HEK293 (cell line): ENCODE measurements around the gene ATP1B2.

Source experiments
- CTCF ChIA-PET: fragments of 350-600 bp; formaldehyde crosslinking; extraction: SDS; loops from one replicate; lab custom pipeline; 2021; ENCODE audit warnings: antibody characterized with exemption; lab: Yijun Ruan, JAX
- POLR2A ChIA-PET: fragments of 300-600 bp; formaldehyde crosslinking; extraction: SDS; loops from one replicate; lab custom pipeline; 2020; ENCODE audit warnings: antibody characterized with exemption, inconsistent platforms; lab: Yijun Ruan, JAX
- H3K27ac ChIP-seq: fragments of 200-500 bp; sonication (Bioruptor generic); 2 replicates; pipeline ENCODE4 v1.5.1; 2014; ENCODE audit warnings: low read depth, low read length, control low read depth, inconsistent platforms; ENCODE audit errors: extremely low read depth
- H3K36me3 ChIP-seq, 2 experiments: fragments of 200-500 bp in 1 of 2; sonication (Bioruptor generic) in 1 of 2; 1 replicate in 1 of 2; 2 replicates in 1 of 2; pipeline ENCODE4 v1.5.1; 2014 to 2017; ENCODE audit warnings: inconsistent platforms in 2 of 2, low read length in 2 of 2; ENCODE audit not compliant: control insufficient read depth in 2 of 2, insufficient read depth in 1 of 2
- H3K4me1 ChIP-seq: fragments of 200-500 bp; sonication (Bioruptor generic); 2 replicates; pipeline ENCODE4 v1.5.1; 2014; ENCODE audit warnings: mild to moderate bottlenecking, low read length, inconsistent platforms; ENCODE audit not compliant: control insufficient read depth, insufficient read depth
- H3K4me3 ChIP-seq: 2 replicates; pipeline ENCODE4 v1.5.1; 2011; ENCODE audit warnings: low read depth, mild to moderate bottlenecking, control low read depth, low read length, moderate library complexity
- H3K9me3 ChIP-seq: fragments of 200-500 bp; sonication (Bioruptor generic); 2 replicates; pipeline ENCODE4 v1.5.1; 2014; ENCODE audit warnings: low read depth, low read length, inconsistent platforms; ENCODE audit not compliant: control insufficient read depth, insufficient read depth
- BCL11A ChIP-seq: fragments of 450-650 bp; formaldehyde crosslinking; IDR thresholded peaks from 2 replicates; pipeline ENCODE4 v1.5.1; 2016; ENCODE audit warnings: low read depth, missing biosample characterization, missing genetic modification characterization
- KLF10 ChIP-seq: fragments of 450-650 bp; IDR thresholded peaks from 2 replicates; pipeline ENCODE4 v1.5.1; 2018; ENCODE audit warnings: missing biosample characterization, mild to moderate bottlenecking, missing genetic modification characterization
- KLF16 ChIP-seq: fragments of 450-650 bp; formaldehyde crosslinking; IDR thresholded peaks from 2 replicates; pipeline ENCODE4 v1.5.1; 2017; ENCODE audit warnings: missing biosample characterization, missing genetic modification characterization
- SP2 ChIP-seq: fragments of 450-650 bp; formaldehyde crosslinking; IDR thresholded peaks from 2 replicates; pipeline ENCODE4 v1.5.1; 2016; ENCODE audit warnings: missing biosample characterization, missing genetic modification characterization
- ZBTB20 ChIP-seq: fragments of 450-650 bp; formaldehyde crosslinking; IDR thresholded peaks from 2 replicates; pipeline ENCODE4 v1.5.1; 2016; ENCODE audit warnings: missing biosample characterization, missing genetic modification characterization
- ZBTB21 ChIP-seq: fragments of 450-650 bp; formaldehyde crosslinking; IDR thresholded peaks from 2 replicates; pipeline ENCODE4 v1.5.1; 2017; ENCODE audit warnings: missing biosample characterization, missing genetic modification characterization
- ZBTB48 ChIP-seq: fragments of 450-650 bp; formaldehyde crosslinking; IDR thresholded peaks from 2 replicates; pipeline ENCODE4 v1.5.1; 2016; ENCODE audit warnings: missing biosample characterization, missing genetic modification characterization
- ZNF175 ChIP-seq: fragments of 450-650 bp; formaldehyde crosslinking; IDR thresholded peaks from 2 replicates; pipeline ENCODE4 v1.5.1; 2016; ENCODE audit warnings: missing biosample characterization, missing genetic modification characterization
- ZNF335 ChIP-seq: fragments of 450-650 bp; formaldehyde crosslinking; conservative IDR thresholded peaks from 2 replicates; pipeline ENCODE4 v1.5.1; 2016; ENCODE audit warnings: missing biosample characterization, missing genetic modification characterization
- ZNF837 ChIP-seq: fragments of 450-650 bp; formaldehyde crosslinking; IDR thresholded peaks from 2 replicates; pipeline ENCODE4 v1.5.1; 2016; ENCODE audit warnings: missing biosample characterization, missing genetic modification characterization
- ZSCAN16 ChIP-seq: fragments of 450-650 bp; formaldehyde crosslinking; IDR thresholded peaks from 2 replicates; pipeline ENCODE4 v1.5.1; 2016; ENCODE audit warnings: missing biosample characterization, missing genetic modification characterization
- TF ChIP-seq, protein P1 (sequence below): fragments of 450-650 bp; formaldehyde crosslinking; IDR thresholded peaks from 2 replicates; pipeline ENCODE4 v1.5.1; 2016; ENCODE audit warnings: missing biosample characterization, missing genetic modification characterization, borderline replicate concordance
- TF ChIP-seq, protein P2 (sequence below): fragments of 450-650 bp; formaldehyde crosslinking; IDR thresholded peaks from 2 replicates; pipeline ENCODE4 v1.5.1; 2016; ENCODE audit warnings: missing biosample characterization, missing genetic modification characterization

ATP1B2 gene

DNA sequence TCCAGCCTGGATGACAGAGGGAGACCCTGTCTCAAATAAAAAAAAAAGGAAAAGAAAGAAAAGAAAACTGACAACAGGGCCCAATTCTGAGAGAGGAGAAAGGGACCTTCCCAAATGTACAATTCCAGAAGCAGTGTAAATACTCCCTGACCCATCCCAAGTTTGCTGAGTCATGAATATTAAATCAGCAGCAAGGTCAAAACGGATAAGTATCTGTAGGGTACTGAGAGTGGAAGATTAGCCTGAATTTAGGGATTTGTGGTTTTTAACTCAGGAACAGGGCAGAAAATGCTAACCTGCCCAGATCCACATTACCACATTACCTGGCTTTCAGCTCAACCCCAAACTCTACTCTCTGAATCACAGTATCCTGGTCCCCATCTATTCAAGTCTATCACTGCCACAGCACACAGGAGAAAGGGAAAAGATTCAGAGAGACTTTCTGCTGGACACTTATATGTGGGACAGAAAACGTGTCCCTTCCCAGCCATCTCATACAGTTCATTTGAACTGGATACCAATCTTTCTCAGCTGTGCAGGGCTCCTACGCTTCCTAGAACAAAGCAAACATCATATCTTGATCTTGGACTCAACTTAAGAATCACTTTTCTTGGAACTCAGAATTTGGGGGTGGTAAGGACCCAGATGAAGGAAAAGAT is 39.0 kb upstream of the ATP1B2 start:
- Histone ChIP-seq H3K36me3 (peaks cover 31 to 46% of the 10 kb centered on the region in 2 experiments; a peak in 2 of 3 replicates), H3K4me3 (no peak overlapping the region), H3K9me3 (no peaks in the 10 kb centered on the region), H3K27ac (no peak overlapping the region), H3K4me1 (peaks cover 22% of the 10 kb centered on the region)
- TF ChIP-seq, protein P1, sequence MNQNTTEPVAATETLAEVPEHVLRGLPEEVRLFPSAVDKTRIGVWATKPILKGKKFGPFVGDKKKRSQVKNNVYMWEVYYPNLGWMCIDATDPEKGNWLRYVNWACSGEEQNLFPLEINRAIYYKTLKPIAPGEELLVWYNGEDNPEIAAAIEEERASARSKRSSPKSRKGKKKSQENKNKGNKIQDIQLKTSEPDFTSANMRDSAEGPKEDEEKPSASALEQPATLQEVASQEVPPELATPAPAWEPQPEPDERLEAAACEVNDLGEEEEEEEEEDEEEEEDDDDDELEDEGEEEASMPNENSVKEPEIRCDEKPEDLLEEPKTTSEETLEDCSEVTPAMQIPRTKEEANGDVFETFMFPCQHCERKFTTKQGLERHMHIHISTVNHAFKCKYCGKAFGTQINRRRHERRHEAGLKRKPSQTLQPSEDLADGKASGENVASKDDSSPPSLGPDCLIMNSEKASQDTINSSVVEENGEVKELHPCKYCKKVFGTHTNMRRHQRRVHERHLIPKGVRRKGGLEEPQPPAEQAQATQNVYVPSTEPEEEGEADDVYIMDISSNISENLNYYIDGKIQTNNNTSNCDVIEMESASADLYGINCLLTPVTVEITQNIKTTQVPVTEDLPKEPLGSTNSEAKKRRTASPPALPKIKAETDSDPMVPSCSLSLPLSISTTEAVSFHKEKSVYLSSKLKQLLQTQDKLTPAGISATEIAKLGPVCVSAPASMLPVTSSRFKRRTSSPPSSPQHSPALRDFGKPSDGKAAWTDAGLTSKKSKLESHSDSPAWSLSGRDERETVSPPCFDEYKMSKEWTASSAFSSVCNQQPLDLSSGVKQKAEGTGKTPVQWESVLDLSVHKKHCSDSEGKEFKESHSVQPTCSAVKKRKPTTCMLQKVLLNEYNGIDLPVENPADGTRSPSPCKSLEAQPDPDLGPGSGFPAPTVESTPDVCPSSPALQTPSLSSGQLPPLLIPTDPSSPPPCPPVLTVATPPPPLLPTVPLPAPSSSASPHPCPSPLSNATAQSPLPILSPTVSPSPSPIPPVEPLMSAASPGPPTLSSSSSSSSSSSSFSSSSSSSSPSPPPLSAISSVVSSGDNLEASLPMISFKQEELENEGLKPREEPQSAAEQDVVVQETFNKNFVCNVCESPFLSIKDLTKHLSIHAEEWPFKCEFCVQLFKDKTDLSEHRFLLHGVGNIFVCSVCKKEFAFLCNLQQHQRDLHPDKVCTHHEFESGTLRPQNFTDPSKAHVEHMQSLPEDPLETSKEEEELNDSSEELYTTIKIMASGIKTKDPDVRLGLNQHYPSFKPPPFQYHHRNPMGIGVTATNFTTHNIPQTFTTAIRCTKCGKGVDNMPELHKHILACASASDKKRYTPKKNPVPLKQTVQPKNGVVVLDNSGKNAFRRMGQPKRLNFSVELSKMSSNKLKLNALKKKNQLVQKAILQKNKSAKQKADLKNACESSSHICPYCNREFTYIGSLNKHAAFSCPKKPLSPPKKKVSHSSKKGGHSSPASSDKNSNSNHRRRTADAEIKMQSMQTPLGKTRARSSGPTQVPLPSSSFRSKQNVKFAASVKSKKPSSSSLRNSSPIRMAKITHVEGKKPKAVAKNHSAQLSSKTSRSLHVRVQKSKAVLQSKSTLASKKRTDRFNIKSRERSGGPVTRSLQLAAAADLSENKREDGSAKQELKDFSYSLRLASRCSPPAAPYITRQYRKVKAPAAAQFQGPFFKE (tag by site-specific recombination), result no peak
- TF ChIP-seq ZBTB48 (tag by site-specific recombination), result peak; percentile 56; the same call in 1 of the 2 replicates
- ChIA-PET CTCF (interaction anchor here (0.6 to 5.1 kb wide), 5 partner anchors 21 to 496 kb away, joined by 3 to 30 read pairs (median 3); no protein-coding TSS in a partner anchor), POLR2A (interaction anchor here (0.6 to 6.9 kb wide), 4 partner anchors 13 to 76 kb away, joined by 3 to 52 read pairs (median 4); partner anchors contain the start of genes SAT2, TP53 and WRAP53)

GRCh38 chr17:7612294-7612640 is 38.5 kb upstream of the ATP1B2 start:
- Histone ChIP-seq H3K27ac (no peak overlapping the region), H3K36me3 (peaks cover 31 to 42% of the 10 kb centered on the region in 2 experiments; a peak in 2 of 3 replicates), H3K9me3 (no peaks in the 10 kb centered on the region), H3K4me1 (peaks cover 22% of the 10 kb centered on the region), H3K4me3 (no peak overlapping the region)
- TF ChIP-seq ZSCAN16 (tag by site-specific recombination) (no peak), ZNF175 (tag by site-specific recombination) (no peak), BCL11A (tag by site-specific recombination) (no peak), KLF10 (tag by site-specific recombination) (no peak), ZNF837 (tag by site-specific recombination) (no peak)
- TF ChIP-seq, protein P2, sequence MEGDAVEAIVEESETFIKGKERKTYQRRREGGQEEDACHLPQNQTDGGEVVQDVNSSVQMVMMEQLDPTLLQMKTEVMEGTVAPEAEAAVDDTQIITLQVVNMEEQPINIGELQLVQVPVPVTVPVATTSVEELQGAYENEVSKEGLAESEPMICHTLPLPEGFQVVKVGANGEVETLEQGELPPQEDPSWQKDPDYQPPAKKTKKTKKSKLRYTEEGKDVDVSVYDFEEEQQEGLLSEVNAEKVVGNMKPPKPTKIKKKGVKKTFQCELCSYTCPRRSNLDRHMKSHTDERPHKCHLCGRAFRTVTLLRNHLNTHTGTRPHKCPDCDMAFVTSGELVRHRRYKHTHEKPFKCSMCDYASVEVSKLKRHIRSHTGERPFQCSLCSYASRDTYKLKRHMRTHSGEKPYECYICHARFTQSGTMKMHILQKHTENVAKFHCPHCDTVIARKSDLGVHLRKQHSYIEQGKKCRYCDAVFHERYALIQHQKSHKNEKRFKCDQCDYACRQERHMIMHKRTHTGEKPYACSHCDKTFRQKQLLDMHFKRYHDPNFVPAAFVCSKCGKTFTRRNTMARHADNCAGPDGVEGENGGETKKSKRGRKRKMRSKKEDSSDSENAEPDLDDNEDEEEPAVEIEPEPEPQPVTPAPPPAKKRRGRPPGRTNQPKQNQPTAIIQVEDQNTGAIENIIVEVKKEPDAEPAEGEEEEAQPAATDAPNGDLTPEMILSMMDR (tag by site-specific recombination), result no peak
- ChIA-PET POLR2A (interaction anchor here (0.6 to 6.9 kb wide), 4 partner anchors 13 to 76 kb away, joined by 3 to 52 read pairs (median 4); partner anchors contain the start of genes SAT2, TP53 and WRAP53), CTCF (interaction anchor here (0.7 to 5.1 kb wide), 2 partner anchors 20 to 61 kb away, joined by 3 to 30 read pairs; no protein-coding TSS in a partner anchor)

- H3K4me3 ChIP-seq, result peak overlapping the region; percentile 65
- ChIA-PET CTCF (interaction anchor here (1.1 to 5.1 kb wide), 9 partner anchors 10 to 428 kb away, joined by 3 to 30 read pairs (median 8); partner anchors contain the start of genes SAT2, TP53 and WRAP53), POLR2A (interaction anchor here (0.5 to 6.9 kb wide), 16 partner anchors 9 to 456 kb away, joined by 3 to 52 read pairs (median 8); partner anchors contain the start of genes ATP1B2, CNTROB, MPDU1 and NEURL4)
- peaks cover 26 to 28% of the 10 kb centered on the region in 2 experiments; a peak in 2 of 3 replicates for H3K36me3 ChIP-seq
- peaks cover 22% of the 10 kb centered on the region for H3K4me1 ChIP-seq
- H3K27ac ChIP-seq, result peak overlapping the region; percentile 97
- H3K9me3 ChIP-seq, result no peaks in the 10 kb centered on the region
- 0 out of 2 replicates have a peak, but pooled peaks have one; percentile 13 for TF ChIP-seq KLF16 (tag by site-specific recombination)
- peak; percentile 74; the same call in 1 of the 2 replicates for TF ChIP-seq ZBTB20 (tag by site-specific recombination)
- TF ChIP-seq ZNF335 (tag by site-specific recombination), result peak; percentile 75
- TF ChIP-seq, protein P2 (tag by site-specific recombination), result peak; percentile 61
- peak; percentile 55; the same call in 1 of the 2 replicates for TF ChIP-seq ZBTB48 (tag by site-specific recombination)
- no peak for TF ChIP-seq ZBTB21 (tag by site-specific recombination)
- TF ChIP-seq SP2 (tag by site-specific recombination), result peak; percentile 40
These were observed 36.8 kb upstream of the ATP1B2 start for GRCh38 chr17:7613769-7614424.
